BLaER1 (cell line): Measurements from ENCODE around the gene ZSCAN20.

Experiments
- H3K27ac ChIP-seq: shearing (Covaris generic); formaldehyde crosslinking; 2 replicates; pipeline ENCODE4 v1.8.1; 2022
- H3K27me3 ChIP-seq: shearing (Covaris generic); formaldehyde crosslinking; 2 replicates; pipeline ENCODE4 v1.8.1; 2022
- H3K36me3 ChIP-seq: shearing (Covaris generic); formaldehyde crosslinking; 2 replicates; pipeline ENCODE4 v1.8.1; 2022
- H3K4me1 ChIP-seq: shearing (Covaris generic); formaldehyde crosslinking; 2 replicates; pipeline ENCODE4 v1.8.1; 2022
- H3K4me2 ChIP-seq: shearing (Covaris generic); formaldehyde crosslinking; 2 replicates; pipeline ENCODE4 v1.8.1; 2022
- H3K4me3 ChIP-seq: shearing (Covaris generic); formaldehyde crosslinking; 2 replicates; pipeline ENCODE4 v1.8.1; 2022
- H3K9ac ChIP-seq: shearing (Covaris generic); formaldehyde crosslinking; 2 replicates; pipeline ENCODE4 v1.8.1; 2022
- H3K9me3 ChIP-seq: shearing (Covaris generic); formaldehyde crosslinking; 2 replicates; pipeline ENCODE4 v1.8.1; 2022
- H4K20me1 ChIP-seq: shearing (Covaris generic); formaldehyde crosslinking; 2 replicates; pipeline ENCODE4 v1.8.1; 2022
- Cebpa-rat ChIP-seq: shearing (Covaris generic); IDR thresholded peaks from 2 replicates; pipeline ENCODE4 v1.8.1; 2022

ZSCAN20 gene

DNA sequence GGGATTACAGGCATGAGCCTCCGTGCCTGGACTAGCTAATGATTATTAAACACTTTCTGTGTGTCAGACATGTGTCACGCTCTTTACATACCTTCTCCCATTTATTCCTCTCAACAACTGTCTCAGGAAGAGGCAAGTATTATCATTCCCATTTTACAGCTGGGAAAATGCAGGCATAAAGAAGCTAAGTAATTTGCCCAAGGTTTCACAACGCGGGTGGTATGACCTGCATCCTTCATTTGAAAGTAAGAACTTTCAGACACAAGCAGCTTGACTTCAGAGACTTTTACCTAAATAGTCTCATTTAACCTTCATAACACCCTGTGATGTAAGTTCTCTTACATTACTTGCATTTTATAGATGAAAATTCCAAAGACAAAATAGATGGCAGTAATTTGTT is 1.0 kb upstream of the ZSCAN20 start:
- Histone ChIP-seq H3K9ac (no peak overlapping the region), H3K4me2 (peak overlapping the region; percentile 79), H3K4me1 (peaks cover 67% of the 10 kb centered on the region), H4K20me1 (no peaks in the 10 kb centered on the region), H3K4me3 (peak overlapping the region; percentile 71; the same call in 1 of the 2 replicates), H3K27ac (no peak overlapping the region), H3K36me3 (no peaks in the 10 kb centered on the region), H3K9me3 (peaks cover 7% of the 10 kb centered on the region; the same call in 1 of the 2 replicates), H3K27me3 (no peaks in the 10 kb centered on the region)
- no peak for TF ChIP-seq Cebpa-rat

DNA sequence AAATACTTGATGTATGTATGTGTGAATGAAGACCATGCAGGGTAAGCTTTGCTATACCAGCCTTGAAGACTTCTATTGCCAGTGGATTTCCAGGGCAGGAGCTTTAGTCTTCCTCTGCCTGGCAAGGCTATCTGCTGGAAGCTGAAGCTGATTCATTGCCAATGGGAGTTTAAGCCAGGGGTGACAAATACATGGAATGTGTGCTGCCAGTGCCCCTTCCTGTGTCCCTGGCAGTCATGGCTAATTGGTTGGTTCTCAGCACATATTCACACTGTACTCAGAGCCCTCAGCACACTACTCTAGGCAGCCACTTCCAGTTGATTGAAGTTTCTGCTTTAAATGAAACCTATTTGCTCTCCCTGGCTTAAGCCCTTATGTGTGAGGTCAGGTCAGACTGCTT is 1.5 kb downstream of the ZSCAN20 start:
- Histone ChIP-seq H3K9ac (no peak overlapping the region), H3K4me2 (no peak overlapping the region), H4K20me1 (no peaks in the 10 kb centered on the region), H3K36me3 (no peaks in the 10 kb centered on the region; the same call in 1 of the 2 replicates), H3K9me3 (no peaks in the 10 kb centered on the region), H3K4me3 (no peak overlapping the region), H3K27ac (no peak overlapping the region), H3K4me1 (peaks cover 48% of the 10 kb centered on the region), H3K27me3 (no peaks in the 10 kb centered on the region)
- TF ChIP-seq Cebpa-rat = no peak

DNA sequence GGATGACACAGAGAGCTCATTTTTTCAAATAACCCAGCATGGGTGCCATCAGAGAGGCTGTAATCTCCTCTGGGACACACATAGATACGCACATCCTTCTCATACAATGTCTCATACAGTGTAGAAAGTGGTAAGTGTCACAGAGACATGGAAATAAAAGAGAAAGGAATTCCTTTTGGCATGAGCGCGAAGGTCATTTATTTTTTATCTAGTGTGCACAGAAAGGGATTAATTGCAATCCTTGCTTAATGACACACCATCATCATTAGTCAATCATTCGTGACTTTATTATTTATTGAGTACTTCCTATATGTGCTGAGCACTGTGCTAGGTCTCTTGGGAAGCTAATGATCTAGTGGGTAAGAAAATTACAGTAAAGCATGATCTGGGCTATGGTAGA is 5.0 kb downstream of the ZSCAN20 start:
- H3K4me2 ChIP-seq = 0 out of 2 replicates have a peak overlapping the region, but pooled peaks have one; percentile 1
- no peak overlapping the region for H3K9ac ChIP-seq
- no peaks in the 10 kb centered on the region for H3K9me3 ChIP-seq
- no peak overlapping the region for H3K27ac ChIP-seq
- H3K4me1 ChIP-seq = peaks cover 15% of the 10 kb centered on the region
- TF ChIP-seq Cebpa-rat = no peak
- H3K4me3 ChIP-seq = no peak overlapping the region
- no peaks in the 10 kb centered on the region for H4K20me1 ChIP-seq
- H3K36me3 ChIP-seq = peaks cover 20% of the 10 kb centered on the region
- H3K27me3 ChIP-seq = no peaks in the 10 kb centered on the region

DNA sequence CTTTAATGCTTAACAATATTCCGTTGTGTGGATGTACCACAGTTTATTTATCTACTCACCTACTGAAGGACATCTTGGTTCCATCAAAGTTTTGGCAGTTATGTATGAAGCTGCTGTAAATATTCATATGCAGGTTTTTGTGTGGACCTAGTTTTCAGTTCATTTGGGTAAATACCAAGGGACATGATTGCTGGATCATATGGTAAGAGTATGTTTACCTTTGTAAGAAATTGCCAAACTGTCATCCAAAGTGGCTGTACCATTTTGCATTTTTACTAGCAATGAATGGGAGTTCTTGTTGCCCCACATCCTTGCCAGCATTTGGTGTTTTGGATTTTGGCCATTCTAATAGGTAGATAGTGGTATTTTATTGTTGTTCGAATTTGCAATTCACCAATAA is 10.0 kb downstream of the ZSCAN20 start:
- no peaks in the 10 kb centered on the region for H4K20me1 ChIP-seq
- H3K27me3 ChIP-seq = no peaks in the 10 kb centered on the region
- no peak overlapping the region for H3K27ac ChIP-seq
- 0 out of 2 replicates have a peak, but pooled peaks cover 6% of the 10 kb centered on the region for H3K4me1 ChIP-seq
- TF ChIP-seq Cebpa-rat = no peak
- no peak overlapping the region for H3K4me3 ChIP-seq
- peaks cover 34% of the 10 kb centered on the region for H3K36me3 ChIP-seq
- H3K9ac ChIP-seq = no peak overlapping the region
- H3K4me2 ChIP-seq = no peak overlapping the region
- peaks cover 20% of the 10 kb centered on the region for H3K9me3 ChIP-seq

DNA sequence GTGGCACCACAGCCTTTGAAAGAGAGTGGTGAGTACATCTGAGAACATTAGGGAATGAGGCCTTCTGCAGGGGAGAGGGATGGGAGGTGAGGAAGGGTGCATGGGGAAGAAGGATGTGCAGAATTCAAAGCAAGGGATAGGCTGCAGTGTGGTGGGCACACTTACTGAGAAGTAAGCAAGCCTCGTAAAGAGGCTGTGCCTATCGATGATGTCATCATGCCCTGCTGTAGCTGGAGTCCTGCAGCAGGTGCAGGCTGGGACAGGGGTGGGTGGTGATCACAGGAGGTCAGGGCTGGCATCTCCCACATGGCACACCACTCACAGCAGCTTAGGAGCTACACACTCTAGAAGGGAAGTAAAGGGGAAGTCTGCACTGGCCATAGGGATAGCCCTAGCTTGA is 16.2 kb downstream of the ZSCAN20 start:
- Histone ChIP-seq H3K4me1 (no peaks in the 10 kb centered on the region), H3K4me2 (no peak overlapping the region), H3K4me3 (no peak overlapping the region), H3K36me3 (peaks cover 67% of the 10 kb centered on the region), H3K9me3 (peaks cover 52% of the 10 kb centered on the region), H4K20me1 (no peaks in the 10 kb centered on the region), H3K9ac (no peak overlapping the region), H3K27ac (no peak overlapping the region), H3K27me3 (no peaks in the 10 kb centered on the region)
- TF ChIP-seq Cebpa-rat = no peak

DNA sequence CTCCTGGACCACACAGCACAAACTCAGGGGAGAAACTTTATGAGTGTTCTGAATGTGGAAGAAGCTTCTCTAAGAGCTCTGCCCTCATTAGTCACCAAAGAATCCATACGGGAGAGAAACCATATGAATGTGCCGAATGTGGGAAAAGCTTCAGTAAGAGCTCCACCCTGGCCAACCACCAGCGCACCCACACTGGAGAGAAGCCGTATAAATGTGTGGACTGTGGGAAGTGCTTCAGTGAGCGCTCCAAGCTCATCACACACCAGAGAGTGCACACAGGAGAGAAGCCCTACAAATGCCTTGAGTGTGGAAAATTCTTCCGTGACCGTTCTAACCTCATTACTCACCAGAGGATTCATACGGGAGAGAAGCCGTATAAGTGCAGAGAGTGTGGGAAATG is 22.5 kb downstream of the ZSCAN20 start:
- TF ChIP-seq Cebpa-rat = no peak
- H3K9me3 ChIP-seq = peaks cover 77% of the 10 kb centered on the region
- H3K4me2 ChIP-seq = no peak overlapping the region
- H3K4me3 ChIP-seq = peak overlapping the region; percentile 14; the same call in 1 of the 2 replicates
- H3K27ac ChIP-seq = no peak overlapping the region
- H3K36me3 ChIP-seq = peaks cover 90% of the 10 kb centered on the region
- H3K4me1 ChIP-seq = no peaks in the 10 kb centered on the region
- H3K9ac ChIP-seq = no peak overlapping the region
- no peaks in the 10 kb centered on the region for H3K27me3 ChIP-seq
- H4K20me1 ChIP-seq = no peaks in the 10 kb centered on the region

DNA sequence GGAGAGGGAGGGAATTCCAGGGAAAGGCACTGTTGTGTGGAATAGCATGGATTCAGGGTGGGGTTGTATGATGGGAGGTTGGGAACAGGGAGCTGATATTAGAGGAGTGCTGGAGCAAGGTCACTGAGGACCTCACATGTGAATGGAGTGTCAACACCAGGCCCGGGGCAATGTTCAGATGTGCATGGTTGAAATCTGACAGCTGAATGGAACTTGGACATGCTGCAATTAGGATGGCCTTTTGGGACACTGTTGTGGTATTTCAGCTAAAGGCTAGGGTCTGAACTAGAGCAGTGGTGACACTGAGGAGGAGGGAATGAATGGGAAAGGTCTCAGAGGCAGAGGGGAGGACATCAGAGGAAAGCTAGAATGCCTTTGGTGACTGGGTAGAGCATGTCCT is 25.0 kb downstream of the ZSCAN20 start:
- Histone ChIP-seq H3K36me3 (peaks cover 65% of the 10 kb centered on the region), H4K20me1 (no peaks in the 10 kb centered on the region), H3K9ac (no peak overlapping the region), H3K4me3 (no peak overlapping the region), H3K27ac (no peak overlapping the region), H3K9me3 (peaks cover 68% of the 10 kb centered on the region), H3K4me2 (no peak overlapping the region), H3K4me1 (peaks cover 18% of the 10 kb centered on the region), H3K27me3 (no peaks in the 10 kb centered on the region)
- TF ChIP-seq Cebpa-rat = no peak

DNA sequence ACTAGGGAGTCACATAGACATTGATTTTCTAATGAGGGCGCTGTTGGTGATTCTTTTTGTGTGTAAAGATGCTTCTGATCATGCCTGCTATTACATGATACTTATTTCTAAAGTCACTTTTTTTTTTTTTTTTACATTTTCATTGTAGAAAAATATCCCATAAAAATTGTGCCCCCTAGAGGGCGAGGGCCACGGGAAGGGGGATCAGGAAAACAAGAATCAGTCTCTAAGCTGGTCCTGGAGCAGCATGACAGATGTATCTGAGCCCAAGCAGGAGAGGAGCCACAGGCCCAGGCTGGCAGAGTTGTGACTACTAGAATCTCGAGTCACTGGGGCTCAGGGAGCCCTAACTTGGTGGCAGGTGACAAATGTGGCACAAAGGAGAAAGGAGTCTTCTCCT is 28.1 kb downstream of the ZSCAN20 start:
- Histone ChIP-seq H3K4me3 (no peak overlapping the region), H3K27me3 (no peaks in the 10 kb centered on the region), H4K20me1 (no peaks in the 10 kb centered on the region), H3K9ac (no peak overlapping the region), H3K4me2 (peak overlapping the region; percentile 51), H3K27ac (peak overlapping the region; percentile 44; the same call in 1 of the 2 replicates), H3K36me3 (peaks cover 35% of the 10 kb centered on the region), H3K9me3 (peaks cover 36% of the 10 kb centered on the region), H3K4me1 (peaks cover 18% of the 10 kb centered on the region)
- no peak for TF ChIP-seq Cebpa-rat

DNA sequence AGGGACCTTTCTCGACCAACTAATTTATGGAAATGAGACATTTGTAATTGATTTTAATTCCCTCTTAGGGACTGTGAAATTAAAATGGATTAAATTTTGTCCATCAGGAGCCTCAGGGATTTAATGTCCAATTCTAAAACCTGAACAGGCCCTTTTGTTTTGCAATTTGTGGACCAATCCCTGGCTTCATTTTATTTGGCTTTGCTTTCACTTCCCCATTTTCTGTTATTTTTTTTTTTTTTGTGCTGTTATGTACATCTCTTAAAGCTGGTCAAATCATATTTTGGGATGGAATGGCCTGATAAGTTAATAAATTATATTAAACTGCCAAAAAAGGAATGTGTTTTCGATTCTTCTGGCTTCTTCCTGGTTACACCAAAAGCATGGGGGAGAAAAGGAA is 28.9 kb downstream of the ZSCAN20 start:
- Histone ChIP-seq H3K27ac (no peak overlapping the region), H3K4me3 (no peak overlapping the region), H3K9me3 (peaks cover 29% of the 10 kb centered on the region), H3K4me2 (peak overlapping the region; percentile 51), H3K27me3 (no peaks in the 10 kb centered on the region), H3K9ac (no peak overlapping the region), H3K4me1 (peaks cover 18% of the 10 kb centered on the region), H4K20me1 (no peaks in the 10 kb centered on the region), H3K36me3 (peaks cover 29% of the 10 kb centered on the region)
- no peak for TF ChIP-seq Cebpa-rat

DNA sequence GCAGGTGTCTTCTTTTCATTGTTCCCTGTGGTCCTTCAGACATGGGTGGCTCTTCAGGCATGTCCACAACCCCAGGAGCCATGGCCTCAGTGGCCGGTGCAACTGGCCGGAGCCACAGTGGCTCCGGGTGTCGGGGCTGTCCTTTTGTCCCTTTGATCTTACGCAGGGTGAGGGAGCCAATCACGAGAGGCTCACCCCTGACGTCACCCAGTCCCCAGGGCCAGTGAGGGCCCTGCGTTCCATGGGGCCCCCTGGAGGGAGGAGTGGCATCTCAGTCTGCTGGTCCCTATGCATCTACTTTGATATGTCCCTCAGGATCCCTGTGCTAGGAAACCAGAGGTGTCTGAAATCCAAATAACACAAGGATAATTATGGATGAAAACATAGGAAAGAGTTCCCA is 29.3 kb downstream of the ZSCAN20 start:
- H3K9ac ChIP-seq = no peak overlapping the region
- no peaks in the 10 kb centered on the region for H4K20me1 ChIP-seq
- H3K36me3 ChIP-seq = peaks cover 24% of the 10 kb centered on the region
- peaks cover 18% of the 10 kb centered on the region for H3K4me1 ChIP-seq
- no peak for TF ChIP-seq Cebpa-rat
- no peak overlapping the region for H3K27ac ChIP-seq
- H3K4me2 ChIP-seq = 0 out of 2 replicates have a peak overlapping the region, but pooled peaks have one; percentile 51
- no peaks in the 10 kb centered on the region for H3K27me3 ChIP-seq
- no peak overlapping the region for H3K4me3 ChIP-seq
- H3K9me3 ChIP-seq = peaks cover 24% of the 10 kb centered on the region

DNA sequence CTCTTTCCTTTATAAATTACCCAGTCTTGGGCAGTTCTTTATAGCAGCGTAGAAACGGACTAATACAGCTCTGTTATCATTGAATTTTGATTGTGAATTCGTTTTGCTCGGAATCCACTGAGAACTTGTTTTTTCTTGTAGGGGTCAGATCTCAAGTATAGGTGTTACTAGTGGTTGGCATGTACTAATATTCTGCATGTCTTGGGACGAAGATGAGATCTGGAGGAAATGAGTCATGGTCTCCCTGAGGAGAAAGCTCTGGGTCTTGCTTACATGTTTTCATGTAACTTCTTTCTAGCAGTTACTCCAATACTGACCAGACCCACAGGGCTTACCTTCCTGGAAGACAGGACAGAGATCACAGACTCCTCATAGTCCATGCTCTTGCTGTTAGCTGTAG is 30.3 kb downstream of the ZSCAN20 start:
- H3K4me2 ChIP-seq = no peak overlapping the region
- no peak overlapping the region for H3K4me3 ChIP-seq
- H3K9me3 ChIP-seq = peaks cover 15% of the 10 kb centered on the region
- H3K9ac ChIP-seq = no peak overlapping the region
- peaks cover 18% of the 10 kb centered on the region for H3K4me1 ChIP-seq
- H3K27ac ChIP-seq = no peak overlapping the region
- no peaks in the 10 kb centered on the region for H4K20me1 ChIP-seq
- peaks cover 14% of the 10 kb centered on the region; the same call in 1 of the 2 replicates for H3K36me3 ChIP-seq
- no peaks in the 10 kb centered on the region for H3K27me3 ChIP-seq
- TF ChIP-seq Cebpa-rat = no peak
